NT2/D1 (cell line): ENCODE results near the gene TRIM37.

Experiments
- SUZ12 ChIP-seq: IDR thresholded peaks from 2 replicates; pipeline ENCODE4 v1.6.1; 2011; ENCODE audit not compliant: insufficient read length, insufficient read depth; ENCODE audit errors: extremely low read depth
- YY1 ChIP-seq: IDR thresholded peaks from 2 replicates; pipeline ENCODE4 v1.6.1; 2011; ENCODE audit not compliant: insufficient read length, insufficient read depth
- ZNF274 ChIP-seq: IDR thresholded peaks from 2 replicates; pipeline ENCODE4 v1.6.1; 2011; ENCODE audit warnings: mild to moderate bottlenecking, low read depth, low read length

GRCh38 chr17:59067756-59068155, 38.9 kb downstream of the TRIM37 start:
- TF ChIP-seq ZNF274 (no peak), YY1 (no peak), SUZ12 (no peak)
